Hematopoietic multipotent progenitor cell treated with erythropoietin and hydrocortisone succinate and interleukin-3 and kit ligand, for 8 days (in vitro differentiated cells): ENCODE results near the gene ZNF644.

Source experiments
- DNase-seq: peaks from one replicate; pipeline ENCODE4 v3.0.0-alpha.2; 2015

ZNF644 gene

GRCh38 chr1:91020967-91021685 is 709 bp downstream of the ZNF644 start:
- DNase-seq = peak; percentile 73

GRCh38 chr1:91020486-91020885 is 1.3 kb downstream of the ZNF644 start:
- DNase-seq = peak; percentile 4

GRCh38 chr1:91018006-91018405 is 3.8 kb downstream of the ZNF644 start:
- peak; percentile 46 for DNase-seq

- DNase-seq = no peak
These were observed 5.9 kb downstream of the ZNF644 start for GRCh38 chr1:91015794-91016550.

GRCh38 chr1:91015358-91015780 is 6.5 kb downstream of the ZNF644 start:
- DNase-seq = no peak

- DNase-seq = no peak
These were observed 7.4 kb downstream of the ZNF644 start for GRCh38 chr1:91014475-91014874.

- no peak for DNase-seq
These were observed 8.5 kb downstream of the ZNF644 start for GRCh38 chr1:91013302-91013701.

GRCh38 chr1:91012196-91012595 is 9.6 kb downstream of the ZNF644 start:
- DNase-seq = no peak

GRCh38 chr1:91011726-91012125 is 10.1 kb downstream of the ZNF644 start:
- DNase-seq = peak; percentile 23

- DNase-seq = no peak
These were observed 14.0 kb downstream of the ZNF644 start for GRCh38 chr1:91007827-91008226.

- DNase-seq = no peak
These were observed 14.7 kb downstream of the ZNF644 start for GRCh38 chr1:91007092-91007491.

GRCh38 chr1:91006113-91006908 is 15.5 kb downstream of the ZNF644 start:
- no peak for DNase-seq

GRCh38 chr1:91005285-91005684 is 16.6 kb downstream of the ZNF644 start:
- no peak for DNase-seq

GRCh38 chr1:91004145-91004544 is 17.7 kb downstream of the ZNF644 start:
- DNase-seq = no peak

GRCh38 chr1:90996742-90997413 is 25.0 kb downstream of the ZNF644 start:
- DNase-seq = no peak

GRCh38 chr1:90995311-90995894 is 26.4 kb downstream of the ZNF644 start:
- DNase-seq = no peak

GRCh38 chr1:90994461-90994860 is 27.4 kb downstream of the ZNF644 start:
- DNase-seq = no peak

- DNase-seq = no peak
These were observed 28.6 kb downstream of the ZNF644 start for GRCh38 chr1:90993245-90993644.

GRCh38 chr1:90990779-90991178 is 31.1 kb downstream of the ZNF644 start:
- DNase-seq = no peak

- no peak for DNase-seq
These were observed 31.8 kb downstream of the ZNF644 start for GRCh38 chr1:90989990-90990389.

- DNase-seq = no peak
These were observed 32.5 kb downstream of the ZNF644 start for GRCh38 chr1:90989302-90989701.

GRCh38 chr1:90987841-90988240 is 34.0 kb downstream of the ZNF644 start:
- DNase-seq = no peak

GRCh38 chr1:90986953-90987352 is 34.9 kb downstream of the ZNF644 start:
- no peak for DNase-seq
